Right atrium auricular region (tissue), 2 donors: Measurements from ENCODE around the gene GRIN2A. TPM values are rescaled to one million over a fixed set of nuclear protein-coding genes. Genes with fewer than 3 reads are reported as not detected.

ENCODE experiments used
- DNase-seq: peaks from one replicate; pipeline ENCODE4 v3.0.0-alpha.2; 2019; ENCODE audit warnings: low spot score
- H3K27ac ChIP-seq, 2 donors: fragments of 200-600 bp; sonication (generic); 1 replicate in 1 of 2; 2 replicates in 1 of 2; pipeline ENCODE4 v1.5.1; 2016 to 2019
- H3K27me3 ChIP-seq, 2 donors: fragments of 200-600 bp; sonication (generic); one replicate each; pipeline versions ENCODE4 v1.5.1 to v1.6.0; 2017 to 2019
- H3K36me3 ChIP-seq: fragments of 200-600 bp; sonication (generic); one replicate; pipeline ENCODE4 v1.5.1; 2016
- H3K4me1 ChIP-seq, 2 donors: fragments of 200-600 bp; sonication (generic); one replicate each; pipeline versions ENCODE4 v1.5.1 to v1.6.0; 2017 to 2019
- H3K4me3 ChIP-seq, 2 donors: fragments of 200-600 bp; sonication (generic); 1 replicate in 1 of 2; 2 replicates in 1 of 2; pipeline ENCODE4 v1.5.1; 2017 to 2019; ENCODE audit warnings: mild to moderate bottlenecking in 1 of 2, moderate library complexity in 1 of 2
- H3K9me3 ChIP-seq, 2 donors: fragments of 200-600 bp; sonication (generic); one replicate each; pipeline ENCODE4 v1.5.1; 2019
- total RNA-seq, 2 donors: library from RNA; depleted of rRNA; stranded (reverse); fragments of >200 nt; gene quantifications; one replicate each; pipeline ENCODE4 v1.1.0, GENCODE V29; 2016
- TF ChIP-seq, protein P1 (sequence below), 2 donors: fragments of 200-600 bp; sonication (generic); IDR thresholded peaks; one replicate each; pipeline ENCODE4 v1.5.1; 2019; ENCODE audit warnings: antibody characterized with exemption in 2 of 2

Gene GRIN2A
- total RNA-seq, 2 donors from 2014 or later: 3.8 to 7.4 TPM

DNA sequence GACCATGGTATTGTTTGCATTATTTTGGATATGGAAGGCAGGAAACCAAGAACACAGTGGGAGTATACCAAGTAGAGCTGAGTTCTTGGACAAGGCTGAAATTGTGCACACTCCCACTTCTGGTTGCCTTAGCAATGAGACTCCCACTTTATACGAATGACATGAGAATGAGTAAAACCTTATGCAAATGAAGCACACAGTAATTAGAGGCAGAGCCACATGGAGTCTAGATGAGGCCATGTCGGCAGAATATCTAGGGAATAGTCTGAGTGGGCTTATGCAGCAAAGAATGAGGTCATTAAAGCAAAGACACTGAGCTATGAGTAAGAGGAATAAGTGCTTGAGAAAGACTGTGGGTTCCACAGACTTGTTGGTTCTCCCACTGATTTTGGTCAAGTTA is 178.7 kb downstream of the GRIN2A start:
- no peak overlapping the region for H3K27ac ChIP-seq
- no peaks in the 10 kb centered on the region for H3K27me3 ChIP-seq
- TF ChIP-seq, protein P1, sequence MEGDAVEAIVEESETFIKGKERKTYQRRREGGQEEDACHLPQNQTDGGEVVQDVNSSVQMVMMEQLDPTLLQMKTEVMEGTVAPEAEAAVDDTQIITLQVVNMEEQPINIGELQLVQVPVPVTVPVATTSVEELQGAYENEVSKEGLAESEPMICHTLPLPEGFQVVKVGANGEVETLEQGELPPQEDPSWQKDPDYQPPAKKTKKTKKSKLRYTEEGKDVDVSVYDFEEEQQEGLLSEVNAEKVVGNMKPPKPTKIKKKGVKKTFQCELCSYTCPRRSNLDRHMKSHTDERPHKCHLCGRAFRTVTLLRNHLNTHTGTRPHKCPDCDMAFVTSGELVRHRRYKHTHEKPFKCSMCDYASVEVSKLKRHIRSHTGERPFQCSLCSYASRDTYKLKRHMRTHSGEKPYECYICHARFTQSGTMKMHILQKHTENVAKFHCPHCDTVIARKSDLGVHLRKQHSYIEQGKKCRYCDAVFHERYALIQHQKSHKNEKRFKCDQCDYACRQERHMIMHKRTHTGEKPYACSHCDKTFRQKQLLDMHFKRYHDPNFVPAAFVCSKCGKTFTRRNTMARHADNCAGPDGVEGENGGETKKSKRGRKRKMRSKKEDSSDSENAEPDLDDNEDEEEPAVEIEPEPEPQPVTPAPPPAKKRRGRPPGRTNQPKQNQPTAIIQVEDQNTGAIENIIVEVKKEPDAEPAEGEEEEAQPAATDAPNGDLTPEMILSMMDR (IDR thresholded peaks at IDR 0.05): no peak
- no peak for DNase-seq
- H3K4me1 ChIP-seq: no peaks in the 10 kb centered on the region
- H3K36me3 ChIP-seq: no peaks in the 10 kb centered on the region
- no peak overlapping the region for H3K4me3 ChIP-seq
- H3K9me3 ChIP-seq: no peaks in the 10 kb centered on the region

DNA sequence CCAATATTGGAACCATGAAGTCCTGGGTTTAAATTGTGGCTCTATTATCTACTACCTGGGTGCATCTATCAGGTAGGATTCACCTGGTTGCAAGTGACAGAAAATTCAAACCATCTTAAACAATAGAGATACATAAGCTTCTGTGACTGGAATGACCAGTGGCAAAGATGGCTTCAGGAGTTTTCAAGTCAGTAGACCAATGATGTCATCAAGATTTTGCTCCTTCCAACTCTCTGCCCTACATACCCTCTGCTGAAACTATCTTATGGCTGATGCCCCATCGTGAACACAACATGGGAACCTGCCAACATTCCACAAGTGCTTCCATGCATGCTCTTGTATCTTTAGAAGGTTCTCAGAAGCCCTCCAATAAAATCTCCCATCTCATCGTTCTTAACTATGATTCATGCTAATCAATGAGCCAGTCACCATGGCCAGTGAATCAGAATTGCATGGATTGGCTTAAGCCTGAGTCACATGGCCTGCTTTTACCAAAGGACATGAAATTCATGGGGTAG is 180.9 kb downstream of the GRIN2A start:
- DNase-seq: no peak
- no peaks in the 10 kb centered on the region for H3K36me3 ChIP-seq
- no peaks in the 10 kb centered on the region for H3K4me1 ChIP-seq
- H3K27ac ChIP-seq: no peak overlapping the region
- no peaks in the 10 kb centered on the region for H3K27me3 ChIP-seq
- no peaks in the 10 kb centered on the region for H3K9me3 ChIP-seq
- H3K4me3 ChIP-seq: no peak overlapping the region
- TF ChIP-seq, protein P1 (IDR thresholded peaks at IDR 0.05): no peak

DNA sequence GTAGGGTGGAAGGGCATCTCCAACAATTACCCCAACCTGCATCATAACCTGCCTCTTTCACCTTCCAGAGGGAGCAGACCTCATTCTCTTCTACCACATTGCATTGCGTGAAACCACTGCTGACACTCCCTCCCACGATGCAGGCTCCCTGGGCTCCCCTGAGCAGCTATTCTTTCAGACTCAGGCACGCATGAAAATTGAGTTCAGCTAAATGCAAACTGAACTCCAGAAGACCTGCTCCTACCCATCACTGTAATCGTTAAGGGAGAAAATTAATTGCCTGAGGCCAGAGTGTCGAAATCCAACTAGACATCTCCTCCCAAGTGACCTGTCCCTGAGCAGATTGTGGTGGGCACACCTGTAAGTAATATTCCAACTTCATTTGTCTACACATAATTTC is 186.0 kb downstream of the GRIN2A start:
- TF ChIP-seq, protein P1 (IDR thresholded peaks at IDR 0.05): no peak
- H3K4me3 ChIP-seq: no peak overlapping the region
- H3K9me3 ChIP-seq: no peaks in the 10 kb centered on the region
- H3K27me3 ChIP-seq: no peaks in the 10 kb centered on the region
- H3K4me1 ChIP-seq: no peaks in the 10 kb centered on the region
- no peaks in the 10 kb centered on the region for H3K36me3 ChIP-seq
- no peak overlapping the region for H3K27ac ChIP-seq
- DNase-seq: no peak

DNA sequence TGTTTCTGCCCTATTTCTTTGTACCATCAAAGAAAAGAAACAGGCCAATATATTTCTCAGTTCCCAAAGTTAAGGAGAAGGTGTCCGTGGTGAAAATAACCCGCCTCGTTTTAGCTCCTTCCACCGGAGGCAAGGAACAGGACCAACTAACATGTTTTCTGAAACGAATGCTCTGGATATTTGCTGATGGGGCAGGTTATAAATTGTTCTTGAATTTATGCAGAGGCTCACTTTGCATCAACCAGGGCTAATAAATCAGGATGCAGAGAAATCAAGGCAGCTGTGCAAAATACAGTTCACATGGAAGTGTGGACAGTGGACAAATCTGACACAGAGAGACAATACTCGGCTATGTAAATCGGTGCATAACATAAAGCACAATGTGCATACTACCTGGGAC is 189.8 kb downstream of the GRIN2A start:
- Histone ChIP-seq H3K9me3 (no peaks in the 10 kb centered on the region), H3K4me1 (no peaks in the 10 kb centered on the region), H3K27ac (no peak overlapping the region), H3K27me3 (no peaks in the 10 kb centered on the region), H3K4me3 (no peak overlapping the region), H3K36me3 (no peaks in the 10 kb centered on the region)
- no peak for DNase-seq
- TF ChIP-seq, protein P1 (IDR thresholded peaks at IDR 0.05): no peak

DNA sequence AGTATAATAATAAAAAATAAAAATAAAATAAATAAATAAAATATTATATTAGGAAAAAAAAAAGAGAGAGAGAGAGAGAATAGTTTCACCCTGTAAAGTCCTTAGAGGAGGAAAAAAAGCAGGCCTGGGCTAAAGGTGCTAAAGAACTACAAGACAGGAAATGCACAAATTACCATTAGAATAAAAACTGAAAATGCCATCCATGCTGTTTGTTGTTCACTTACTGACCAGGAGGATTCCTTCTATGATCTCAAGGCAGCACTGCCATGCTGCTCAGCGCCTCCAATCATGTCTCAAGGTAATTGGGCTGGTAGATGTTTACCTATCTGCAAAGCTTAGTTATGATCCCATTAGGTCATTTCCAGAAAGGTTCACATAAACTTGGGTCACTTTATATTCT is 201.2 kb downstream of the GRIN2A start:
- no peaks in the 10 kb centered on the region for H3K4me1 ChIP-seq
- no peaks in the 10 kb centered on the region for H3K27me3 ChIP-seq
- H3K9me3 ChIP-seq: no peaks in the 10 kb centered on the region
- H3K36me3 ChIP-seq: no peaks in the 10 kb centered on the region
- TF ChIP-seq, protein P1 (IDR thresholded peaks at IDR 0.05): no peak
- no peak for DNase-seq
- no peak overlapping the region for H3K27ac ChIP-seq
- H3K4me3 ChIP-seq: no peak overlapping the region

DNA sequence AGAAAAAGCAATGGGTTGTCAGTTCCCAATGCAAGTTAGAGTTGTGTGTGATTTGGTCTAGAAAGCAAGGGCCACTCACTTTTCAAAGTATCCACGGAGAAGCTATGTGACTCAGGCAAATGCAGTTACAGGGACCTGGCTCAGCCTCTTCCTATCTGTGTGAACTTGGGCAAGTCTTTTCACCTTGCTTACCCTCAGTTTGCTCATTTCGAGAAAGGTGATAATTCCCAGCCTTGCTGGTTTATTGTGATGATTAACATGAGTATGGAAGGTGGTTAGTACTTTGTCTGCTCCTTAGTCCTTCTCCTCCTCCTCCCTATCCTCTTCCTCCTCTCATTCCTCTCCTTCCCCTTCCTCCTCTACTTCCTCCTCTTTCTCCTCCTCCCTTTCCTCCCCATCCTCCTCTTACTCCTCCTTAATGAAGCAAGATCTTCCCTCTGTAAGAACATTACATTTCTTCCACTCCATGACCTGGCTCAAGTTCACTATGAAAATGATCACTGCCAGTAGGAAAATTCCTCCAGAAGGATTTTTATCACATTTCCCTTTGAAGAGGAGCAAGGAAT is 204.0 kb downstream of the GRIN2A start:
- TF ChIP-seq, protein P1 (IDR thresholded peaks at IDR 0.05): no peak
- H3K27me3 ChIP-seq: no peaks in the 10 kb centered on the region
- H3K9me3 ChIP-seq: no peaks in the 10 kb centered on the region
- no peaks in the 10 kb centered on the region for H3K36me3 ChIP-seq
- H3K4me1 ChIP-seq: no peaks in the 10 kb centered on the region
- DNase-seq: no peak
- no peak overlapping the region for H3K27ac ChIP-seq
- H3K4me3 ChIP-seq: no peak overlapping the region
